Esophagus squamous epithelium (tissue), 5 donors: ENCODE measurements around the gene SMYD3. TPM values are rescaled to one million over a fixed set of nuclear protein-coding genes. Genes with fewer than 3 reads are reported as not detected.

ENCODE experiments used
- DNase-seq: peaks from one replicate; lab custom pipeline; 2025; lab: John Stamatoyannopoulos, UW
- H3K27ac ChIP-seq, 4 donors: fragments of 200-600 bp; sonication (generic); one replicate each; pipeline ENCODE4 v1.5.1; 2016 to 2019; ENCODE audit warnings: mild to moderate bottlenecking in 1 of 4
- H3K27me3 ChIP-seq, 4 donors: fragments of 200-600 bp; sonication (generic); 1 replicate in 3 of 4; 2 replicates in 1 of 4; pipeline versions ENCODE4 v1.5.1 to v1.6.0; 2017 to 2021; ENCODE audit warnings: antibody characterized with exemption in 1 of 4
- H3K36me3 ChIP-seq, 3 donors: fragments of 200-600 bp; sonication (generic); one replicate each; pipeline ENCODE4 v1.5.1; 2016 to 2019
- H3K4me1 ChIP-seq, 3 donors: fragments of 200-600 bp; sonication (generic); one replicate each; pipeline ENCODE4 v1.5.1; 2017 to 2019
- H3K4me3 ChIP-seq, 4 donors: fragments of 200-600 bp; sonication (generic); 1 replicate in 3 of 4; 2 replicates in 1 of 4; pipeline ENCODE4 v1.5.1; 2016 to 2019; ENCODE audit warnings: mild to moderate bottlenecking in 2 of 4, moderate library complexity in 1 of 4
- H3K9me3 ChIP-seq, 3 donors: fragments of 200-600 bp; sonication (generic); one replicate each; pipeline ENCODE4 v1.5.1; 2016 to 2019
- POLR2A ChIP-seq, 4 donors: fragments of 450-650 bp; IDR thresholded peaks; one replicate each; pipeline ENCODE4 v1.6.1; 2017; ENCODE audit warnings: antibody characterized with exemption in 4 of 4, mild to moderate bottlenecking in 4 of 4, moderate library complexity in 3 of 4
- WGBS, 2 donors: methylation state at CpG; one replicate each; pipeline ENCODE4 v1.1.5; 2018; 5-methylcytosine and 5-hydroxymethylcytosine counted together
- intact Hi-C: fragments of 100-400 bp; cut with DNase I; formaldehyde crosslinking; loops from one replicate; pipeline ENCODE4 v1.15.0; 2022
- total RNA-seq, 4 donors: library from RNA; depleted of rRNA; stranded (reverse); fragments of >200 nt; gene quantifications; one replicate each; pipeline ENCODE4 v1.1.0, GENCODE V29; 2016
- TF ChIP-seq, protein P1 (sequence below), 6 experiments: fragments of 450-650 bp in 4 of 6; fragments of 200-600 bp in 2 of 6; sonication (generic) in 2 of 6; IDR thresholded peaks; one replicate each; pipeline ENCODE4 v1.5.1; 2016 to 2019; ENCODE audit warnings: antibody characterized with exemption in 6 of 6, mild to moderate bottlenecking in 4 of 6, moderate library complexity in 4 of 6
- donor health status: DM: yes; HTN: yes; CAD: no.

SMYD3 gene
- total RNA-seq, 4 donors from 2014 or later, result 8.4 to 15.8 (median 11.5) TPM

DNA sequence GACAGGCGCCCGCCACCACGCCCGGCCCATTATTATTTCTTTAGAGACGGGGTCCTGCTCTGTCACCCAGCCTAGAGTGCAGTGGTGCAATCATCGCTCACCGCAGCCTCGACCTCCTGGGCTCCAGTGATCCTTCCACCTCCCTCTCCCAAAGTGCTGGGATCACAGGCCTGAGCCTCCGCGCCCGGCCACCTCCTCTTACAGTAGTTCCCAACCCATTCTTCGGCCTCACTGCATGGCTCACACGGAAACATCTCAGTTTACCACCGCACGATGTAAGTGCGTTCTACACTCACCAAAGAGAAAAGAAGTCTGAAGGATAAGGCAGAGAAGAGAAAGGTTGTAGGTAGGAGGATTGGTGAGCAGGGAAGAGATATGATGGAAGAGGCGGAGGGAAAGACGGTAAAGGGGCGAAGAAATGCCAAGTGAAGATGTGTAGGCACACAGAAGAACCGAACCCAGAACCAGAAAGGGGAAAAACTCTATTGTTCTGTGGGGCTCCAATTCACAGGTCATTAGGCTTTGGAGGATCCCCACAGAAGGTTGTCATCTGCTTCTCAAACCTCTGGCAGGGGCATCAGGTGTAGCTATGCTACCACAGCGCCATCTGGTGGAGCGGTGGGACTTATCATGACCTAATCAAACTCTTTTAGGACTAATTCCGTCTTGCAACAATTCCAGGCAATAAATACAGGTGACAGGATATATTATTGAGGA is 504.2 kb downstream of the SMYD3 start:
- H3K9me3 ChIP-seq, result no peaks in the 10 kb centered on the region
- whole genome bisulfite sequencing, 2 donors, result 70 to 73% methylated on average over 16 to 19 of the region's 23 CpGs
- H3K36me3 ChIP-seq, result no peaks in the 10 kb centered on the region
- H3K27ac ChIP-seq, result no peak overlapping the region
- no peak overlapping the region for H3K4me3 ChIP-seq
- intact Hi-C loops, result loop anchor here (5.0 kb wide), 1 partner anchor 846 kb away; no protein-coding TSS in a partner anchor
- no peak for TF ChIP-seq POLR2A (IDR thresholded peaks at IDR 0.05)
- TF ChIP-seq, protein P1, sequence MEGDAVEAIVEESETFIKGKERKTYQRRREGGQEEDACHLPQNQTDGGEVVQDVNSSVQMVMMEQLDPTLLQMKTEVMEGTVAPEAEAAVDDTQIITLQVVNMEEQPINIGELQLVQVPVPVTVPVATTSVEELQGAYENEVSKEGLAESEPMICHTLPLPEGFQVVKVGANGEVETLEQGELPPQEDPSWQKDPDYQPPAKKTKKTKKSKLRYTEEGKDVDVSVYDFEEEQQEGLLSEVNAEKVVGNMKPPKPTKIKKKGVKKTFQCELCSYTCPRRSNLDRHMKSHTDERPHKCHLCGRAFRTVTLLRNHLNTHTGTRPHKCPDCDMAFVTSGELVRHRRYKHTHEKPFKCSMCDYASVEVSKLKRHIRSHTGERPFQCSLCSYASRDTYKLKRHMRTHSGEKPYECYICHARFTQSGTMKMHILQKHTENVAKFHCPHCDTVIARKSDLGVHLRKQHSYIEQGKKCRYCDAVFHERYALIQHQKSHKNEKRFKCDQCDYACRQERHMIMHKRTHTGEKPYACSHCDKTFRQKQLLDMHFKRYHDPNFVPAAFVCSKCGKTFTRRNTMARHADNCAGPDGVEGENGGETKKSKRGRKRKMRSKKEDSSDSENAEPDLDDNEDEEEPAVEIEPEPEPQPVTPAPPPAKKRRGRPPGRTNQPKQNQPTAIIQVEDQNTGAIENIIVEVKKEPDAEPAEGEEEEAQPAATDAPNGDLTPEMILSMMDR (IDR thresholded peaks at IDR 0.05), result peak; percentile 82 to 89 (median 84)
- peaks cover 0 to 29% (median 1%) of the 10 kb centered on the region in 3 donors for H3K4me1 ChIP-seq
- H3K27me3 ChIP-seq, result no peaks in the 10 kb centered on the region
- DNase-seq, result peak; percentile 16

DNA sequence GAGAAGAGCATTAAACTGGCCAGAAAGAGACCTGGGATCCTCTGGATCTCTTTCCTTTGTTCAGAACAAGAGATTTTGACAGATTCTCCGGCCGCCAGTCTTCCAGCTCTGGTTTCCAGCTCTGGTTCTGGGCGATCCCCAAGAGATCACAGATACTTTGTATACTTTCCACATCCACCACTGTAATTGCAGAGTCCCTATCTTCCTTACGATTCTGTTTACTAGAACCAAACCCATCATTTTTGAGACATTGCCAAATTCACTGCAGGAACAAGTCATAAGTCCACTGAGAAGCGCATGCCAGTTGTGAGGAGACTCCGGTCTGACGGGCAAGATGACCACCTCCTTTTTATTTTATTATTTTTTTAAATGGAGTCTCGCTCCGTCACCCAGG is 505.2 kb downstream of the SMYD3 start:
- intact Hi-C loops, result loop anchor here (5.0 kb wide), 1 partner anchor 845 kb away; no protein-coding TSS in a partner anchor
- DNase-seq, result no peak
- 79 to 80% methylated on average over 8 to 9 of the region's 9 CpGs for WGBS, 2 donors

DNA sequence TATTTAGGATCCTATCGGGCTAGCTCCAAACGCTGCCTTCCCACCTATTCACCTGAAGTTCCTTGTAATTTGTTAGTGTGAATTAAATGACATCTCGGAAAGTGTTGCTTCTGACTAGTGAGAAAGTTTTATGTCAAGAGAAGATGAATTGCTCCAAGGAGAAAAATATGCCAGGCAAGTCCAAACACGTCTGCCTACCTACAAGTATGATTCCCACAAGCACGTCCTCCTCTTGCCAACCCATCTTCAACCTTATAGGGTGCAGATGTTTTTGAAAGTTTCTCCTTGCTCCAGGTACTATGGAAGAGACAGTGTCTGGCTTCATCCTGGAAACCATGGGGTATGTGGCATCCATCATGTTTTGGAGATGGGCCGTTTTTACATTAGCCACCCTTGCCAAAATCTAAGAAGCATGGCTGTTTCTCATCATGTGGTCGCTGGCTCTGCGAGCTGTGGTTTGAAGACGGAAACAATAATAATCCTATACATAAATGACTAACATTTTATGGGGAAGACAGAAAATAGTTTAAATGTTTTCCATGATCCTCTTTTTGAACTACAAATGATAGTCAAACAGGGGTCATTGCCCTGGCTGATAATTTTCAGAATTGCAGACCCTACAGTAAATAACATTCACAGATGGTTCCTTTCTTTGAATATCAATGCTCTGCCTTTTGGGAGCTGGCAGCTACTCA is 505.8 kb downstream of the SMYD3 start:
- Histone ChIP-seq H3K27ac (no peak overlapping the region), H3K4me1 (peaks cover 0 to 32% (median 6%) of the 10 kb centered on the region in 3 donors), H3K9me3 (no peaks in the 10 kb centered on the region), H3K4me3 (no peak overlapping the region), H3K36me3 (no peaks in the 10 kb centered on the region), H3K27me3 (no peaks in the 10 kb centered on the region)
- no peak for DNase-seq
- 55 to 65% methylated on average over 9 of the region's 9 CpGs for WGBS, 2 donors
- intact Hi-C loops, result loop anchor here (5.0 kb wide), 1 partner anchor 844 kb away; no protein-coding TSS in a partner anchor
- TF ChIP-seq, protein P1 (IDR thresholded peaks at IDR 0.05), result no peak
- TF ChIP-seq POLR2A (IDR thresholded peaks at IDR 0.05), result no peak

More for the DNA sequence above, 505.2 kb downstream of the SMYD3 start:
- Histone ChIP-seq H3K9me3 (no peaks in the 10 kb centered on the region), H3K27me3 (no peaks in the 10 kb centered on the region), H3K4me1 (peaks cover 0 to 32% (median 6%) of the 10 kb centered on the region in 3 donors), H3K36me3 (no peaks in the 10 kb centered on the region), H3K4me3 (no peak overlapping the region), H3K27ac (no peak overlapping the region)
- no peak for TF ChIP-seq POLR2A (IDR thresholded peaks at IDR 0.05)
- TF ChIP-seq, protein P1 (IDR thresholded peaks at IDR 0.05), result no peak

DNA sequence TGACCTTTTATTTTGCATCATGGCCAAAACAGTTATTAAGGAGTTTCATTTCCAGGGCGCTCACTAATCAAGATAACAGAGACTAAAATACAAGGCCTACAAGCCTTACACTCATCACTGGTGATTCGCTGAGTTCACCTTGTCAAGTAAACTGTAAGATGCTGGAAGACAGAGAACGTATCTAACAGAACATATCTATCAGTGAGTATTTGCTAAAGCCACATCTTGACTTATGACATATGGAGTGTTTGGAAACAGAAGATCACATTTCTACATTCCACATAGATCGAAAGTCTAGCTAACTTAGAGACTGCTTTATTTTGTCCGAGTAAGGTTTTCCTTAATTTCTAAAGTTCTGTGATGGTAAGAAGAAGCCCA is 506.5 kb downstream of the SMYD3 start:
- Histone ChIP-seq H3K27me3 (no peaks in the 10 kb centered on the region), H3K4me3 (no peak overlapping the region), H3K4me1 (peaks cover 0 to 30% (median 6%) of the 10 kb centered on the region in 3 donors), H3K9me3 (no peaks in the 10 kb centered on the region), H3K36me3 (no peaks in the 10 kb centered on the region), H3K27ac (no peak overlapping the region)
- WGBS, 2 donors, result 96 to 99% methylated on average over 5 of the region's 5 CpGs
- DNase-seq, result no peak
- intact Hi-C loops, result loop anchor here (5.0 kb wide), 1 partner anchor 843 kb away; no protein-coding TSS in a partner anchor
- TF ChIP-seq, protein P1 (IDR thresholded peaks at IDR 0.05), result no peak
- no peak for TF ChIP-seq POLR2A (IDR thresholded peaks at IDR 0.05)
